ENCODE data around the gene ZDHHC5.

ZDHHC5 gene

DNA sequence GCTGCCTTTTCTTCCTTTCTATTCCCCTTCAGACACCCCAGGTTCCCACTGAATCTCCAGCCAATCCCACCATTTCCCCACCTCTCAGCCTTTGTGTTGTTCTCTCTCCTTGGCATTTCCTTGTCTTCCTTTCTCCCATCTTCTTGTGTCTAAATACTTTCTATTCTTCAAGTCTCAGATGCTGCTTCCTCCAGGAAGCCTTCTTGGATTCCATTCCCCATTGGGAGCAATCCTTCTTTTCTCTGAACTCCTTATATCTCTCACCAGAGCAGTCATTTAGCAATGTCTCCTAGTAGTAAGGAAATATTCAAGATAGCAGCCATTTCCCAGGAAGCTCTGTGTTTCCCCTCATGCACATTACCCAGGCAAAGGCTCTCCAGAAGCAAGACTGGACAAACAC lies 33.6 kb upstream of the ZDHHC5 start:
- no peak overlapping the region for H3K27ac ChIP-seq
- no peaks in the 10 kb centered on the region for H3K9me3 ChIP-seq
- no peaks in the 10 kb centered on the region for H3K36me3 ChIP-seq
- TF ChIP-seq, protein P1, sequence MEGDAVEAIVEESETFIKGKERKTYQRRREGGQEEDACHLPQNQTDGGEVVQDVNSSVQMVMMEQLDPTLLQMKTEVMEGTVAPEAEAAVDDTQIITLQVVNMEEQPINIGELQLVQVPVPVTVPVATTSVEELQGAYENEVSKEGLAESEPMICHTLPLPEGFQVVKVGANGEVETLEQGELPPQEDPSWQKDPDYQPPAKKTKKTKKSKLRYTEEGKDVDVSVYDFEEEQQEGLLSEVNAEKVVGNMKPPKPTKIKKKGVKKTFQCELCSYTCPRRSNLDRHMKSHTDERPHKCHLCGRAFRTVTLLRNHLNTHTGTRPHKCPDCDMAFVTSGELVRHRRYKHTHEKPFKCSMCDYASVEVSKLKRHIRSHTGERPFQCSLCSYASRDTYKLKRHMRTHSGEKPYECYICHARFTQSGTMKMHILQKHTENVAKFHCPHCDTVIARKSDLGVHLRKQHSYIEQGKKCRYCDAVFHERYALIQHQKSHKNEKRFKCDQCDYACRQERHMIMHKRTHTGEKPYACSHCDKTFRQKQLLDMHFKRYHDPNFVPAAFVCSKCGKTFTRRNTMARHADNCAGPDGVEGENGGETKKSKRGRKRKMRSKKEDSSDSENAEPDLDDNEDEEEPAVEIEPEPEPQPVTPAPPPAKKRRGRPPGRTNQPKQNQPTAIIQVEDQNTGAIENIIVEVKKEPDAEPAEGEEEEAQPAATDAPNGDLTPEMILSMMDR (IDR thresholded peaks at IDR 0.05) = no peak
- no peak overlapping the region for H3K4me3 ChIP-seq (ENCODE audit: low read depth in 1 of 2, low read length in 1 of 2)
- H3K4me1 ChIP-seq (ENCODE audit: control insufficient read depth in 1 of 2, insufficient read depth in 1 of 2, low read depth in 1 of 2, low read length in 1 of 2) = peaks cover 13 to 19% of the 10 kb centered on the region in 2 experiments
- H3K27me3 ChIP-seq = peaks cover 81% of the 10 kb centered on the region

DNA sequence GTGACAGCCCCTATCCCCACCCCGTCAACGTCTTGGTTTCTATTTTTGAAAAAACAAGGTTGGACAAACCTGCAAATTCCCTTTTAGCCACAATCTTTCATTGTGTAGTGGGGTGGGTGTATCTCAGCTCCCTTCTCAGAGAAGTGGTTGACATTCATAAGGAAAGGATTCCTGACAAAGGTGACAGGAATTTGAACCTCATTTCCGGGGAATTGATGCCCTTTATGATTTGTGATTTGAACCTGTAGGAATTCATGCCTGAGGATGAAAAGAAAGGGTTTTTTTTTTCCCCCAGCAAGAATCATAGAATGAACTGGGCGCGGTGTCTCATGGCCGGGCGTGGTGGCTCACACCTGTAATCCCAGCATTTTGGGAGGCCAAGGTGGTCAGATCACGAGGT lies 32.7 kb upstream of the ZDHHC5 start:
- Histone ChIP-seq H3K4me3 (ENCODE audit: low read depth in 1 of 2, low read length in 1 of 2) (no peak overlapping the region), H3K36me3 (no peaks in the 10 kb centered on the region), H3K9me3 (no peaks in the 10 kb centered on the region), H3K27ac (no peak overlapping the region), H3K4me1 (ENCODE audit: control insufficient read depth in 1 of 2, insufficient read depth in 1 of 2, low read depth in 1 of 2, low read length in 1 of 2) (peaks cover 16 to 21% of the 10 kb centered on the region in 2 experiments), H3K27me3 (peaks cover 90% of the 10 kb centered on the region)
- TF ChIP-seq, protein P1 (IDR thresholded peaks at IDR 0.05) = no peak

DNA sequence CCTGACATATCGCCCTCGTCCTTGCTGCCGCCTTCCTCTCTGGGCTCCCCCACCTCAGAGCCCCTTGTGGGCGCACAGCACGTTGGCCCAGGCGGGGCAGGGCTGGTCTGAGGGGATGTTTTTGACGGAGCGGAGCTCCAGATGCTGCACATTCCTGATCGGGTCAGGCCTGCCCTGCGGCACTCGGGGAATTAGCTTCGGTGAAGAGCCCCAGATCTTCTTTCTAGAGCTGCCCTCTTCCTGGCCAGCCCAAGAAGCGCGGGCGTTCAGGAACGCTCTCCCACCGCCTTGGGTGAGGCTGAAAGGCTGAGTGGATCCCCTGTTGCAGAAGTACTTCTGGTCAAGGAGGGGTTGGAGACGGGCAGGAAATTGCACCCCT lies 30.3 kb upstream of the ZDHHC5 start:
- H3K4me3 ChIP-seq (ENCODE audit: low read depth in 1 of 2, low read length in 1 of 2) = peak overlapping the region in 1 of 2 experiments; percentile 62
- H3K27ac ChIP-seq = no peak overlapping the region
- no peaks in the 10 kb centered on the region for H3K9me3 ChIP-seq
- TF ChIP-seq, protein P1 (IDR thresholded peaks at IDR 0.05) = no peak
- H3K27me3 ChIP-seq = peaks cover 90% of the 10 kb centered on the region
- H3K4me1 ChIP-seq (ENCODE audit: control insufficient read depth in 1 of 2, insufficient read depth in 1 of 2, low read depth in 1 of 2, low read length in 1 of 2) = peaks cover 16 to 21% of the 10 kb centered on the region in 2 experiments
- no peaks in the 10 kb centered on the region for H3K36me3 ChIP-seq

DNA sequence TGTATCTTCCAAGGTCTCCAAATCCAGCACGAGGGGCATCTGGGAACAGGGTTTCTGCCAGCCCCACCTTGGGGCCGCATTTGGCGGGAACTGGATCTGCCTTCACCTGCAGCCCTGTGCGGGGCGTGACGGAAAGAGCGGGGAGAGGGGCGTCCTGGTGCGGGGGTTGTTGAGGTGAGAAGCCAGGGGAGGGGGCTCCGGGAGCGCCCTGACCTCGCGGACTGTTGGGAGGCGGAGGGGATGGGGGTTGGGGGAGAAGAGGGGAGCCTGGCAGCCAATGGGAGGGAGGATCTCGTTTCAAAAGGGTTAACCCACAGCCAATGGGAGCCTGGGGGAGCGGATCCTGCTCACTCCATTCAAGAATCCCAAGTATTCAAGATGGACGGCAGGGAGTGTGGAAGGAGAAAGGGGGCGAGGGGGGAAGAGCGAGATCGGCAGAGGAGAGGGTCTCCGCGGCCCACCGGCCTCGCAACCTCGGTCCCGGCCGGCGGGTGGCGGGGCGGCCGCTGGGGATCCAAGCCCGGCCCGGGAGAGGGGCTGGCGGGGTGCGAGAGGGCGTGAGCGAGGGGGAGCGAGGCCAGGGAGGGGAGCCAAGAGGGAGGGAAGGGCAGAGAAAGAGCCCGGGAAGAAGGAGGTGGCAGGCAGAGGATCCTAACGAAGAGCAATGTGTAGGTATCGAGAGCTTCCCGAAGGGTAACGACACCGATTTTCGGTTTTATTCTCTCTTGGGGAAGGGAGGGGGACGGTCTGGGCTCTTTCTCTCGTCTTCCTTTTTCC lies 29.7 kb upstream of the ZDHHC5 start:
- Histone ChIP-seq H3K4me3 (ENCODE audit: low read depth in 1 of 2, low read length in 1 of 2) (peak overlapping the region; percentile 31 to 62), H3K9me3 (no peaks in the 10 kb centered on the region), H3K27ac (no peak overlapping the region), H3K36me3 (no peaks in the 10 kb centered on the region), H3K4me1 (ENCODE audit: control insufficient read depth in 1 of 2, insufficient read depth in 1 of 2, low read depth in 1 of 2, low read length in 1 of 2) (peaks cover 16 to 21% of the 10 kb centered on the region in 2 experiments), H3K27me3 (peaks cover 88% of the 10 kb centered on the region)
- TF ChIP-seq, protein P1 (IDR thresholded peaks at IDR 0.05) = no peak

DNA sequence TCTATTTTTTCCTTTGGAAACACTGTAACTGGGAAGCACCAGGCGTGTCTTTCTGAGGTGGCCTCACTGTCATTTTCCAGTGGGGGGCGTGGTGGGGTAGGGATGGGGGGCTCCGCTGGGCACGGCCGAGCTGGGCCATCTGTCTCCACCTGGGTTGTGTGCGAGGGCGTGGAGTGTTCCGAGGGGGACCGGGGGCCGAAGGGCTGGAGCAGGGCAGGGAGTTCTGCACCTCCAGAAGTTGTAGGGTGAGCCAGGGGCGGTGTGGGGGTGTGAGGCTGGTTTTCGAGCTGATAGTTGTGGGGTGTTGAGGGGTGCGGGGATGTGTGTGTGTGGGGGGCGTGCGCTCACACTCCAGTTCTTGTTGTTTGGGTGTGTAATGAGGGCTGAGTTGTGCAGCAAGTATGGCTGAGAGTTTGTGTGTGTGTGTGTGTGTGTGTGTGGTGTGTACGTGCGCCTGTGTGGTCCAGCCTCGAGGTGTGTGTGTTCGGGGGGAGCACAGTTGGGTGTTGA lies 29.0 kb upstream of the ZDHHC5 start:
- TF ChIP-seq, protein P1 (IDR thresholded peaks at IDR 0.05) = no peak
- H3K9me3 ChIP-seq = no peaks in the 10 kb centered on the region
- peak overlapping the region; percentile 31 to 62 for H3K4me3 ChIP-seq (ENCODE audit: low read depth in 1 of 2, low read length in 1 of 2)
- H3K27me3 ChIP-seq = peaks cover 89% of the 10 kb centered on the region
- H3K27ac ChIP-seq = no peak overlapping the region
- no peaks in the 10 kb centered on the region for H3K36me3 ChIP-seq
- H3K4me1 ChIP-seq (ENCODE audit: control insufficient read depth in 1 of 2, insufficient read depth in 1 of 2, low read depth in 1 of 2, low read length in 1 of 2) = peaks cover 16 to 21% of the 10 kb centered on the region in 2 experiments
